ENCODE results near the gene STK38. TPM values are rescaled to one million over a fixed set of nuclear protein-coding genes. Genes with fewer than 3 reads are reported as not detected.

Gene STK38
- total and polyA plus RNA-seq, 2 of the 13 experiments (the other 11 are each of a cell fraction or from before 2014, with no cell fraction given): 10.3 to 20.7 TPM

DNA sequence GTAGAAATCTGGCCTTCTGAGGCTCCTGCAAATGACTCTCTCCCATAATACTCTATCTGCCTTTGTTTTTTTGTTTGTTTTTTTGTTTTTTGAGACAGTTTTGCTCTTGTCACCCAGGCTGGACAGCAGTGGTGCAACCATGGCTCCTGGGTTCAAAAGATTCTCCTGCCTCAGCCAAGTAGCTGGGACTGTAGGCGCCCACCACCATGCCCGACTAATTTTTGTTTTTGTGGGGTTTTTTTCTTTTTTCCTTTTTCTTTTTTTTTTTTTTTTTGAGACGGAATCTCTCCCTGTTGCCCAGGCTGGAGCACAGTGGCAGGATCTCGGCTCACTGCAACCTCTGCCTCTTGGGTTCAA, 16.6 kb upstream of the STK38 start (continued):
- TF ChIP-seq PRMT3 (CRISPR knock-in tag; IDR thresholded peaks at IDR 0.05; ENCODE audit: borderline replicate concordance, low read depth): no peak
- no peak for TF ChIP-seq HMGA1 (CRISPR knock-in tag; conservative IDR thresholded peaks at IDR 0.05)
- TF ChIP-seq TP53 (CRISPR knock-in tag; conservative IDR thresholded peaks at IDR 0.05): no peak
- TF ChIP-seq PHF21A (CRISPR knock-in tag; IDR thresholded peaks at IDR 0.05): no peak

DNA sequence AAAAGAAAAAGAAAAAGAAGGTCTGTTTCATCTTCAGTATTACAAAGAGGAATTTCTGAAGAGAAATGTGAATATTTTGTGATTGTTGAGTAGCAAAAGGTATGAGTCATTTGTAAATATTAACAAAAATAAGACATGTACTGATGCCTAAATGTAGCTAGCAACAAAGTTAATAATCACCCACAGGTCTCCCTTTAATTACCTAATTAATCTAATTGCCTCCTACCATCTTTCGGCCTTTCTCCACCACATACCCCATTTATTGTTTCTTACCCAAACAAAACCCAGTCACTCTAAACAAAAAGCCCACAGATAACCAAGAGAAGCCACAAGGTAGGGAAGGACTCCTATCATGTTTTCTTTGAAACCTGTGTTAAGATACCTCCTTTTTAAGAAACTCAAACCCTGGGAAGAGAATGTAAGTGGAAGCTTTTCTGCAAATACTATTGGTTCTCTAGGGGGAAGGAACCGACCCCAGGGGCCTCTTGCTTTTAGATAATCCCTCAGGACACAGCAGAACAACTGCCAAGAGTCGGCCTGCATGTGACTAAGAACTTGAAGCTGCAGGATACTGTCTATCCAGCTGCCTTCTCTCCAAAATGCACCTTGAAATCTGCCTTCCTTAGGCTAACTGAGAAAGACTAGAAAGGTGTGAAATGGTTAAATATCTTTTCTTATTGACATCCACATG, 16.1 kb upstream of the STK38 start:
- no peak for TF ChIP-seq NBN (conservative IDR thresholded peaks at IDR 0.05)
- TF ChIP-seq RFXANK (CRISPR knock-in tag; IDR thresholded peaks at IDR 0.05): no peak
- ATAC-seq: no peak
- no peaks in the 10 kb centered on the region for H4K20me1 ChIP-seq (ENCODE audit: insufficient read depth, low read length)
- H3K9me3 ChIP-seq (ENCODE audit: low read length): no peaks in the 10 kb centered on the region
- no peak overlapping the region for H3K4me3 ChIP-seq (replicated peaks in 1 of 3; ENCODE audit: insufficient read depth in 1 of 3, low read depth in 2 of 3, low read length in 3 of 3)
- H3K79me2 ChIP-seq (ENCODE audit: insufficient read depth, low read length): no peaks in the 10 kb centered on the region
- ChIA-PET CTCF (ENCODE audit: low intra/inter-chr PET ratio, low total read pairs) (no interaction called here), POLR2A (interaction anchor here (1.1 kb wide), 1 partner anchor 11 kb away, joined by 4 read pairs; no protein-coding TSS in a partner anchor)
- peaks cover 61% of the 10 kb centered on the region for H3K4me1 ChIP-seq (ENCODE audit: insufficient read depth, low read length)
- in situ Hi-C loops (cut with HindIII; ENCODE audit: extremely low pct_ligation_motif_present, low pct_unique_long_range_greater_than_20kb) (no loop called here), intact Hi-C loops (cut with micrococcal nuclease; ENCODE audit: unreplicated experiment) (no loop called here)
- no peak for FAIRE-seq
- 2% methylated on average over 3 of the region's 3 CpGs for WGBS (ENCODE audit: low lambda C conversion rate)
- BruUV-seq (replicated peaks): no TSS peak
- no peak for DNase-seq (ENCODE audit: low spot score)
- no peak overlapping the region for H3K4me2 ChIP-seq (ENCODE audit: low read depth, low read length)
- H3K27me3 ChIP-seq (ENCODE audit: control insufficient read depth in 1 of 2, insufficient read depth in 2 of 2, low read length in 2 of 2): no peaks in the 10 kb centered on the region; a peak in 1 of 5 replicates
- no peak overlapping the region for H2AFZ ChIP-seq (ENCODE audit: low read length)
- no peaks in the 10 kb centered on the region for H3K36me3 ChIP-seq (replicated peaks in 1 of 2; ENCODE audit: control insufficient read depth in 1 of 2, insufficient read depth in 2 of 2, low read length in 2 of 2)
- H3K27ac ChIP-seq (ENCODE audit: extremely low read length, insufficient read depth, low read length): no peak overlapping the region
- no peak overlapping the region for H3K9ac ChIP-seq (ENCODE audit: insufficient read depth, low read depth, low read length)

DNA sequence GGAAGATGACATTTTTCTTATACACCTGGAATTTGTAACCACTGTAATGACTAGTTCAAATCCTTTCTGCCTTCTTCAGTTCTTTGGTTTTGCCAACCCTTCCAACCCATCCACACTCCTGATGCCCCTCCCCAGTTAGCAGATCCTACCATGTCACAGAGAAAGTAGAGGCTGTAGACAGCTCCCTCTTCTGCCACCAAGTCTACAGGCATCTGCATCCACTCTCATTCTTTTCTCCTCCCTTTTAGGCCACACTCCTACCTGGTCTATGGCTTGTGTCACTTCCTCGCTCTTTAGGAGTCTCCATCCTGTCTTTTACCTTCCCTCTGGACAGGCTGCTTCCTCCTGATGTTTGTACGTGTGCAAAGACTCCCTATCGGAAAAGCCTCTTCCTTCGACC, 13.5 kb upstream of the STK38 start:
- POLR2A ChIA-PET: no interaction called here
- Histone ChIP-seq H3K9me3 (ENCODE audit: low read length) (no peaks in the 10 kb centered on the region), H3K79me2 (ENCODE audit: insufficient read depth, low read length) (no peaks in the 10 kb centered on the region), H3K27ac (ENCODE audit: extremely low read length, insufficient read depth, low read length) (no peak overlapping the region), H3K4me1 (ENCODE audit: insufficient read depth, low read length) (peaks cover 43% of the 10 kb centered on the region), H3K4me3 (replicated peaks in 1 of 3; ENCODE audit: insufficient read depth in 1 of 3, low read depth in 2 of 3, low read length in 3 of 3) (no peak overlapping the region), H3K27me3 (ENCODE audit: control insufficient read depth in 1 of 2, insufficient read depth in 2 of 2, low read length in 2 of 2) (no peaks in the 10 kb centered on the region; a peak in 1 of 5 replicates), H3K9ac (ENCODE audit: insufficient read depth, low read depth, low read length) (no peak overlapping the region), H2AFZ (ENCODE audit: low read length) (no peak overlapping the region), H4K20me1 (ENCODE audit: insufficient read depth, low read length) (no peaks in the 10 kb centered on the region), H3K36me3 (replicated peaks in 1 of 2; ENCODE audit: control insufficient read depth in 1 of 2, insufficient read depth in 2 of 2, low read length in 2 of 2) (no peaks in the 10 kb centered on the region), H3K4me2 (ENCODE audit: low read depth, low read length) (no peak overlapping the region)
- FAIRE-seq: no peak
- BruUV-seq (replicated peaks): no TSS peak
- ATAC-seq: peak; percentile 63
- no peak for DNase-seq (ENCODE audit: low spot score)
- TF ChIP-seq, protein P1, sequence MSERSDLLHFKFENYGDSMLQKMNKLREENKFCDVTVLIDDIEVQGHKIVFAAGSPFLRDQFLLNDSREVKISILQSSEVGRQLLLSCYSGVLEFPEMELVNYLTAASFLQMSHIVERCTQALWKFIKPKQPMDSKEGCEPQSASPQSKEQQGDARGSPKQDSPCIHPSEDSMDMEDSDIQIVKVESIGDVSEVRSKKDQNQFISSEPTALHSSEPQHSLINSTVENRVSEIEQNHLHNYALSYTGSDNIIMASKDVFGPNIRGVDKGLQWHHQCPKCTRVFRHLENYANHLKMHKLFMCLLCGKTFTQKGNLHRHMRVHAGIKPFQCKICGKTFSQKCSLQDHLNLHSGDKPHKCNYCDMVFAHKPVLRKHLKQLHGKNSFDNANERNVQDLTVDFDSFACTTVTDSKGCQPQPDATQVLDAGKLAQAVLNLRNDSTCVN (CRISPR knock-in tag; IDR thresholded peaks at IDR 0.05; ENCODE audit: borderline replicate concordance): no peak
- TF ChIP-seq KLF15 (CRISPR knock-in tag; IDR thresholded peaks at IDR 0.05; ENCODE audit: borderline replicate concordance) (no peak), ZNF382 (CRISPR knock-in tag; IDR thresholded peaks at IDR 0.05; ENCODE audit: borderline replicate concordance) (no peak), STAG1 (CRISPR knock-in tag; IDR thresholded peaks at IDR 0.05) (peak; percentile 12; the same call in 1 of the 2 replicates)
- TF ChIP-seq, protein P2, sequence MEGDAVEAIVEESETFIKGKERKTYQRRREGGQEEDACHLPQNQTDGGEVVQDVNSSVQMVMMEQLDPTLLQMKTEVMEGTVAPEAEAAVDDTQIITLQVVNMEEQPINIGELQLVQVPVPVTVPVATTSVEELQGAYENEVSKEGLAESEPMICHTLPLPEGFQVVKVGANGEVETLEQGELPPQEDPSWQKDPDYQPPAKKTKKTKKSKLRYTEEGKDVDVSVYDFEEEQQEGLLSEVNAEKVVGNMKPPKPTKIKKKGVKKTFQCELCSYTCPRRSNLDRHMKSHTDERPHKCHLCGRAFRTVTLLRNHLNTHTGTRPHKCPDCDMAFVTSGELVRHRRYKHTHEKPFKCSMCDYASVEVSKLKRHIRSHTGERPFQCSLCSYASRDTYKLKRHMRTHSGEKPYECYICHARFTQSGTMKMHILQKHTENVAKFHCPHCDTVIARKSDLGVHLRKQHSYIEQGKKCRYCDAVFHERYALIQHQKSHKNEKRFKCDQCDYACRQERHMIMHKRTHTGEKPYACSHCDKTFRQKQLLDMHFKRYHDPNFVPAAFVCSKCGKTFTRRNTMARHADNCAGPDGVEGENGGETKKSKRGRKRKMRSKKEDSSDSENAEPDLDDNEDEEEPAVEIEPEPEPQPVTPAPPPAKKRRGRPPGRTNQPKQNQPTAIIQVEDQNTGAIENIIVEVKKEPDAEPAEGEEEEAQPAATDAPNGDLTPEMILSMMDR (CRISPR knock-in tag; IDR thresholded peaks at IDR 0.05): peak; percentile 34
- TF ChIP-seq, protein P3, sequence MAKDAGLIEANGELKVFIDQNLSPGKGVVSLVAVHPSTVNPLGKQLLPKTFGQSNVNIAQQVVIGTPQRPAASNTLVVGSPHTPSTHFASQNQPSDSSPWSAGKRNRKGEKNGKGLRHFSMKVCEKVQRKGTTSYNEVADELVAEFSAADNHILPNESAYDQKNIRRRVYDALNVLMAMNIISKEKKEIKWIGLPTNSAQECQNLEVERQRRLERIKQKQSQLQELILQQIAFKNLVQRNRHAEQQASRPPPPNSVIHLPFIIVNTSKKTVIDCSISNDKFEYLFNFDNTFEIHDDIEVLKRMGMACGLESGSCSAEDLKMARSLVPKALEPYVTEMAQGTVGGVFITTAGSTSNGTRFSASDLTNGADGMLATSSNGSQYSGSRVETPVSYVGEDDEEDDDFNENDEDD (CRISPR knock-in tag; IDR thresholded peaks at IDR 0.05; ENCODE audit: borderline replicate concordance): no peak
- WGBS (ENCODE audit: low lambda C conversion rate): 70% methylated on average over 4 of the region's 4 CpGs
- intact Hi-C loops (cut with micrococcal nuclease; ENCODE audit: unreplicated experiment) (no loop called here), in situ Hi-C loops (cut with HindIII; ENCODE audit: extremely low pct_ligation_motif_present, low pct_unique_long_range_greater_than_20kb) (no loop called here)
- CTCF ChIA-PET (ENCODE audit: low intra/inter-chr PET ratio, low total read pairs): no interaction called here
